ENCODE results near the gene PIP5K1C. TPM values are rescaled to one million over a fixed set of nuclear protein-coding genes. Genes with fewer than 3 reads are reported as not detected.

Gene PIP5K1C
- polyA plus RNA-seq, 3 donors = 29.0 to 32.7 (median 31.2) TPM

- no peak for DNase-seq
Measured at GRCh38 chr19:3723883-3724282, 23.6 kb upstream of the PIP5K1C start.

- DNase-seq = no peak
Measured at GRCh38 chr19:3723110-3723488, 22.8 kb upstream of the PIP5K1C start.

GRCh38 chr19:3722443-3723109 is 22.3 kb upstream of the PIP5K1C start:
- DNase-seq = no peak

- DNase-seq = no peak
Measured at GRCh38 chr19:3721887-3722442, 21.7 kb upstream of the PIP5K1C start.

GRCh38 chr19:3721131-3721886 is 21.0 kb upstream of the PIP5K1C start:
- DNase-seq = peak; percentile 84

- no peak for DNase-seq
Measured at GRCh38 chr19:3720349-3720917, 20.2 kb upstream of the PIP5K1C start.

GRCh38 chr19:3719868-3720267 is 19.6 kb upstream of the PIP5K1C start:
- no peak for DNase-seq

GRCh38 chr19:3716147-3716668 is 15.9 kb upstream of the PIP5K1C start:
- DNase-seq = no peak

- no peak for DNase-seq
Measured at GRCh38 chr19:3712663-3713611, 12.7 kb upstream of the PIP5K1C start.

GRCh38 chr19:3710265-3710812 is 10.1 kb upstream of the PIP5K1C start:
- no peak for DNase-seq

- DNase-seq = no peak
Measured at GRCh38 chr19:3708207-3708931, 8.1 kb upstream of the PIP5K1C start, which contains the start of gene TJP3. TSS of gene TJP3 (plus strand) at chr19:3708384. CDS start at chr19:3728433, 20,049 bp downstream.

- DNase-seq = no peak
Measured at GRCh38 chr19:3707868-3708206, 7.6 kb upstream of the PIP5K1C start.

GRCh38 chr19:3701200-3701599 is 932 bp upstream of the PIP5K1C start:
- no peak for DNase-seq

GRCh38 chr19:3699741-3700241 is 477 bp downstream of the PIP5K1C start:
- no peak for DNase-seq

- DNase-seq = no peak
Measured at GRCh38 chr19:3698974-3699740, 1.1 kb downstream of the PIP5K1C start.

- DNase-seq = no peak
Measured at GRCh38 chr19:3698386-3698950, 1.8 kb downstream of the PIP5K1C start.

GRCh38 chr19:3697671-3698385 is 2.4 kb downstream of the PIP5K1C start:
- DNase-seq = no peak

GRCh38 chr19:3697094-3697493 is 3.2 kb downstream of the PIP5K1C start:
- no peak for DNase-seq

GRCh38 chr19:3696660-3696995 is 3.6 kb downstream of the PIP5K1C start:
- DNase-seq = no peak
